ENCODE results near the gene DYNC1H1. TPM values are rescaled to one million over a fixed set of nuclear protein-coding genes. Genes with fewer than 3 reads are reported as not detected.

Gene DYNC1H1
- total RNA-seq, 4 donors from 2014 or later, result 608 to 897 (median 728) TPM

DNA sequence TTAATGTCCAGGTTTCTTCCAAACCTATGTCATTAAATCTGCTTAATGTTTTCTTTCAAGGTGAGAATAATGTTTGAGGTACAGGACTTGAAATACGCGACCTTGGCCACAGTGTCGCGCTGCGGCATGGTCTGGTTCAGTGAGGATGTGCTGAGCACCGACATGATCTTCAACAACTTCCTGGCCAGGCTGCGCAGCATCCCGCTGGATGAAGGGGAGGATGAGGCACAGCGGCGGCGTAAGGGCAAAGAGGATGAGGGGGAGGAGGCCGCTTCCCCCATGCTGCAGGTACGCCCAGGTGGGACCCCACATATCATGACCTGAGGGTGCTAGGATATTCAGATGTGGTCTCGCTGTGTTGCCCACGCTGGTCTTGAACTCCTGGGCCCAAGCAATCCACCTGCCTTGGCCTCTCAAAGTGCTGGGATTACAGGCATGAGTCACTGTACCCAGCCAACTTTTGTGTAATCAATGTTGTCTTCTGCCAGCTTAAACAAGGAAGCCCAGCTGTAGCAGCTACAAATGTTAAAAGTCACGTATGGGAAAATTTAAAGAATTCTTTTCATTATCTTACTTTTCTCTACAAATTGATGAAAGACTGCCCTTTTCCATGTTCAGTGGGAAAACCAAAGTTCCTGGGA, 50.8 kb downstream of the DYNC1H1 start:
- TF ChIP-seq POLR2A (IDR thresholded peaks at IDR 0.05; ENCODE audit: low read depth) (no peak), EP300 (IDR thresholded peaks at IDR 0.05) (no peak), POLR2AphosphoS5 (IDR thresholded peaks at IDR 0.05) (no peak)
- TF ChIP-seq, protein P1, sequence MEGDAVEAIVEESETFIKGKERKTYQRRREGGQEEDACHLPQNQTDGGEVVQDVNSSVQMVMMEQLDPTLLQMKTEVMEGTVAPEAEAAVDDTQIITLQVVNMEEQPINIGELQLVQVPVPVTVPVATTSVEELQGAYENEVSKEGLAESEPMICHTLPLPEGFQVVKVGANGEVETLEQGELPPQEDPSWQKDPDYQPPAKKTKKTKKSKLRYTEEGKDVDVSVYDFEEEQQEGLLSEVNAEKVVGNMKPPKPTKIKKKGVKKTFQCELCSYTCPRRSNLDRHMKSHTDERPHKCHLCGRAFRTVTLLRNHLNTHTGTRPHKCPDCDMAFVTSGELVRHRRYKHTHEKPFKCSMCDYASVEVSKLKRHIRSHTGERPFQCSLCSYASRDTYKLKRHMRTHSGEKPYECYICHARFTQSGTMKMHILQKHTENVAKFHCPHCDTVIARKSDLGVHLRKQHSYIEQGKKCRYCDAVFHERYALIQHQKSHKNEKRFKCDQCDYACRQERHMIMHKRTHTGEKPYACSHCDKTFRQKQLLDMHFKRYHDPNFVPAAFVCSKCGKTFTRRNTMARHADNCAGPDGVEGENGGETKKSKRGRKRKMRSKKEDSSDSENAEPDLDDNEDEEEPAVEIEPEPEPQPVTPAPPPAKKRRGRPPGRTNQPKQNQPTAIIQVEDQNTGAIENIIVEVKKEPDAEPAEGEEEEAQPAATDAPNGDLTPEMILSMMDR (IDR thresholded peaks at IDR 0.05), result no peak
- no peaks in the 10 kb centered on the region for H3K9me3 ChIP-seq
- peaks cover 93 to 100% (median 100%) of the 10 kb centered on the region in 4 donors for H3K36me3 ChIP-seq
- H3K27me3 ChIP-seq, result no peaks in the 10 kb centered on the region
- 93% methylated on average over 16 of the region's 16 CpGs for WGBS
- no peak for DNase-seq (ENCODE audit: extremely low spot score)
- H3K4me3 ChIP-seq, result no peak overlapping the region
- H3K27ac ChIP-seq (replicated peaks in 1 of 4), result no peak overlapping the region
- intact Hi-C loops (cut with DNase I), result no loop called here
- H3K4me1 ChIP-seq, result no peaks in the 10 kb centered on the region

DNA sequence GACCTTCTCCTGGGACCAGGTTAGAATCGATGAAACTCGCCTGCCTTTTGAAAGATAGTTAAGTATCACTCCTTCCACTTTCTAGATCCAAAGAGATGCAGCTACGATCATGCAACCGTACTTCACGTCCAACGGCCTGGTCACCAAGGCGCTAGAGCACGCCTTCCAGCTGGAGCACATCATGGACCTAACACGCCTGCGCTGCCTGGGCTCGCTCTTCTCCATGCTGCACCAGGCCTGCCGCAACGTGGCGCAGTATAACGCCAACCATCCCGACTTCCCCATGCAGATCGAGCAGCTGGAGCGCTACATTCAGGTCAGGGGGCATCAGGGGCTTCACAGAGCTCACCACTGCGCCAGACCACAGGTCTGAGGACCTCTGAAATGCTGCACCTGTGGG, 51.4 kb downstream of the DYNC1H1 start:
- DNase-seq (ENCODE audit: extremely low spot score), result no peak
- Histone ChIP-seq H3K36me3 (peaks cover 93 to 100% (median 100%) of the 10 kb centered on the region in 4 donors), H3K4me1 (no peaks in the 10 kb centered on the region), H3K27me3 (no peaks in the 10 kb centered on the region), H3K9me3 (no peaks in the 10 kb centered on the region), H3K27ac (replicated peaks in 1 of 4) (no peak overlapping the region), H3K4me3 (no peak overlapping the region)
- TF ChIP-seq POLR2A (IDR thresholded peaks at IDR 0.05; ENCODE audit: low read depth), result no peak
- TF ChIP-seq, protein P1 (IDR thresholded peaks at IDR 0.05), result no peak
- TF ChIP-seq POLR2AphosphoS5 (IDR thresholded peaks at IDR 0.05), result no peak
- TF ChIP-seq EP300 (IDR thresholded peaks at IDR 0.05), result no peak
- 95% methylated on average over 19 of the region's 19 CpGs for WGBS
- intact Hi-C loops (cut with DNase I), result no loop called here

- Histone ChIP-seq H3K27ac (replicated peaks in 1 of 4) (no peak overlapping the region), H3K4me1 (no peaks in the 10 kb centered on the region), H3K9me3 (no peaks in the 10 kb centered on the region), H3K4me3 (no peak overlapping the region), H3K36me3 (peaks cover 93 to 100% (median 100%) of the 10 kb centered on the region in 4 donors), H3K27me3 (no peaks in the 10 kb centered on the region)
- TF ChIP-seq POLR2A (IDR thresholded peaks at IDR 0.05; ENCODE audit: low read depth), result no peak
- no peak for TF ChIP-seq EP300 (IDR thresholded peaks at IDR 0.05)
- no peak for TF ChIP-seq POLR2AphosphoS5 (IDR thresholded peaks at IDR 0.05)
- TF ChIP-seq, protein P1 (IDR thresholded peaks at IDR 0.05), result no peak
- DNase-seq (ENCODE audit: extremely low spot score), result no peak
- 91% methylated on average over 19 of the region's 21 CpGs for WGBS
- intact Hi-C loops (cut with DNase I), result no loop called here
Measured at GRCh38 chr14:102016420-102017090, 52.2 kb downstream of the DYNC1H1 start.

GRCh38 chr14:102018251-102018650, 53.9 kb downstream of the DYNC1H1 start:
- intact Hi-C loops (cut with DNase I), result no loop called here
- TF ChIP-seq POLR2A (IDR thresholded peaks at IDR 0.05; ENCODE audit: low read depth) (no peak), POLR2AphosphoS5 (IDR thresholded peaks at IDR 0.05) (no peak)
- TF ChIP-seq, protein P1 (IDR thresholded peaks at IDR 0.05), result no peak

More at GRCh38 chr14:102018251-102018650, 53.9 kb downstream of the DYNC1H1 start:
- 93% methylated on average over 11 of the region's 19 CpGs for WGBS
- H3K4me3 ChIP-seq, result no peak overlapping the region
- no peak for DNase-seq (ENCODE audit: extremely low spot score)
- no peaks in the 10 kb centered on the region for H3K27me3 ChIP-seq
- H3K4me1 ChIP-seq, result no peaks in the 10 kb centered on the region
- H3K36me3 ChIP-seq, result peaks cover 93 to 100% (median 100%) of the 10 kb centered on the region in 4 donors
- no peak overlapping the region for H3K27ac ChIP-seq (replicated peaks in 1 of 4)
- H3K9me3 ChIP-seq, result no peaks in the 10 kb centered on the region

Measured in esophagus muscularis mucosa (tissue), 4 donors.